Adipose tissue (tissue), 3 donors: ENCODE results near the gene IL36A. TPM values are rescaled to one million over a fixed set of nuclear protein-coding genes. Genes with fewer than 3 reads are reported as not detected.

Experiments
- H3K27ac ChIP-seq: one replicate; pipeline ENCODE4 v1.5.1; 2013; ENCODE audit warnings: low read depth, low read length
- WGBS, 3 donors: extraction: QIAGEN DNeasy Blood & Tissue Kit; methylation state at CpG; one replicate each; pipeline ENCODE4 v1.1.7; 2013; 5-methylcytosine and 5-hydroxymethylcytosine counted together
- polyA plus RNA-seq, 3 donors: library from polyadenylated mRNA; stranded (reverse); fragments of 200-250 nt; gene quantifications; one replicate each; pipeline ENCODE4 v1.2.3, GENCODE V29; 2013
- donor health status: healthy with polysubstance abuse.
- donor health status: Bipolar disorder and iron deficiency.
- donor health status: healthy.

IL36A gene
- under 1 TPM in 1 of 3 donors, not detected in 2; 0.45 TPM for polyA plus RNA-seq

DNA sequence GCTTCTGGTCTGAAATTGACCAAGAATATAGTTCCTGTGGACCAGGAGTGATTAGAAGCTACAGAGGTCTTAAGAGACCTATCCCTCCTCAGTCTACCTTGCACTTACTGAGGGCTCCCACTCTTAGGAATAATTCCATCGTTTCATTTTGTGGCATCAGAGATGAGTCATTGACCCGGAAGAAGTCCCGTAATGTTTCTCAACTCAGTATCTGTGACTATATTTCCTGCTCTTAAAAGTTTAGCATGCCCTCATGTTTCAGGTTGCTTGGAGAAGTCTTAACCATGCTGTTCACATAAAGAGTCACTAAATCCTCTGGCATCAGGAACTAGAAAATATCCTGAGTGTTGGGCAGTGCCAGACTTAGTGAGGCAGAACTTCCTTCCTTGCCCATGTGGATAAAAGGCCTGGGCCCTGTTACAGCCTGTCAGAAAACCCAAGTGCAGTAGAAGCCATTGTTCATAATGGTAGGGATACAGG lies at the start of gene IL36A:
IL36A (plus strand) TSS at position 430 of the 480 bp plus-strand sequence. CDS start 413 bp downstream, outside the sequence.
- H3K27ac ChIP-seq: no peak within 1 kb of the TSS
- WGBS, 3 donors: 82 to 87% (median 82%) methylated on average over 3 of the region's 3 CpGs

DNA sequence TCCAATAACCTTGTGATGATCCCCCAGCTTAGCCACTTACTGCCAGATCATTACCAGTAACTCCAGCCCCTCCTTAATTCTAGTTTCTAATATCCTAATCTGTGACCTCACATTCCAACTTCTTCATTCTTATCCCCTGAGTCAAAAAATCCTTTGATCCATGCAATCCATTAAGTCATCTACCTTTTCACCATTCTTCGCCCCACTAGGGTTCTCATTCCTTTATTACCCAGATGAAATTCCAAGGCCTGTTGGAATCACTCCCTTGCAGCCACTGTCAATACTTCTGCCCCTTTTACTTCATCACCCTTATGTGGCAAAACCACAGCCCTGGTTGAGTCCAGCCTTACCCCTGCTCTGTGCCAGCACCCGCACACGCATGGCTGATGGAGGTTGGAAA lies 47.7 kb upstream of the IL36A start:
- no peak overlapping the region for H3K27ac ChIP-seq
- 95 to 97% (median 96%) methylated on average over 3 of the region's 3 CpGs for WGBS, 3 donors

- H3K27ac ChIP-seq: no peak overlapping the region
- WGBS, 3 donors: 29 to 57% (median 36%) methylated on average over 9 of the region's 9 CpGs
Measured at GRCh38 chr2:112958428-112959108, 46.7 kb upstream of the IL36A start.

- no peak overlapping the region for H3K27ac ChIP-seq
- 63 to 69% (median 68%) methylated on average over 14 of the region's 14 CpGs for WGBS, 3 donors
Measured at GRCh38 chr2:112959109-112959812, 46.0 kb upstream of the IL36A start.

DNA sequence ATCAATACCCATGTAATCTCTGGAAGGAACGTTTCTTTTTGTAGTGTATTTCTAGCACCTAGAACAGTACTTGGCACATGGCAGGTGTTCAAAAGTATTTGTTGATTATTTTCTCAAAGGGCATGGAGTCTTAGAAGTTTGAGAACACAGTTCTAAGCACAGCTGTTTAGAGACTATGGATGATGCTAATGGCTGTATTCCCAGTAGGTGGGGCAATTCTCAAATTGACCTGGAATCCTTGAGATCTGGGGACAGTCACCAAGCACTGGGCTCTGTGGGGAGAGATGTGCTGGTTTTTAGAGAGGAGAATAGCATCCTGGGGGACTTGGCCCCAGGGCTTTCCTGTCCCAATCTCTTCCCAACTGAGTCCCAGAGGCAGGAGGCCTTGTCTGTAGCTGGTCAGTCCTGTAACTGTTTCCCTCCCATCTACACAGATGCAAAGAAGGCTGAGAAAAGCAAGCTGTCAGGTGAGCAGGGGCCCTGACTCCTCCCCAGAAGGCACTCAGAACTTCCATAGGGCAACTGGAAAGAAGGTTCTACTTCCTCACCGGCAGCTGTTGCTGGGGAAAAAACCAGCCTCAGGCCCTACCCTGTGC lies 44.9 kb upstream of the IL36A start:
- WGBS, 3 donors: 43 to 75% (median 59%) methylated on average over 2 of the region's 2 CpGs
- no peak overlapping the region for H3K27ac ChIP-seq

GRCh38 chr2:112962308-112963175 lies 42.7 kb upstream of the IL36A start:
- no peak overlapping the region for H3K27ac ChIP-seq
- 75 to 81% (median 78%) methylated on average over 3 of the region's 3 CpGs for WGBS, 3 donors

GRCh38 chr2:112967023-112967422 lies 38.2 kb upstream of the IL36A start:
- H3K27ac ChIP-seq: no peak overlapping the region
- 67 to 90% (median 87%) methylated on average over 2 of the region's 2 CpGs for WGBS, 3 donors

DNA sequence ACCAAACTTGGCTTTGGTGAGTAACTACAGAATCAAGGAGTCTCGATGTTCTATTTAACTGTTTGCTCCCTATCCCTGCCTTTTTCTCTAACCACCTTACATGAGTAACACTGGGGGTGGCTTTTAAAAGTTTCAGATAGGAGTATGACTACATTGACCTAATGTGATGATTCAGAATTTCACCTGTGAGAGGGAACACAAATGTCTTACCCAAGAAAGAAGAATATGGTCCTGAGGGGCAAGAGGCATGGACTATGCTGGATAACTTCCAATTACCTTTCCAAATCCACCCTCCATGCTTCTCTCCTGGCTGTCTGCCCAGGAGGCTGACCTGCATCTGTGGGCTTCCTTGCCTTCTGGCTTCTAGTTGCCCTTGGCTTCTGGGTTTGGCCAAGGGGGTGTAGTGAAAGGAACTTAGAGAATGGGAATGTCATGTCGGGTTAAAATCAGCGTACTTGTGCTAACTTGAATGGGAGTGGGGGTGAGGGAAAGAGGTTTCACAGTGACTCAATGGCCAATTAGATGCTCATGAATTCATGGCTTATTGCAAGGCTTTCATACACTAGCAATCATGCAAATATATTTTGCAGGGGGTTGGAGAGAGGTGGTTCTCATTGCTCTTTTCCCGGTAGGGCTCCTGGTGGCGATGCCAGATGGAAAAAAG lies 32.7 kb upstream of the IL36A start:
- 90 to 95% (median 95%) methylated on average over 5 of the region's 5 CpGs for WGBS, 3 donors
- H3K27ac ChIP-seq: no peak overlapping the region

GRCh38 chr2:112973156-112973555 lies 32.1 kb upstream of the IL36A start:
- 21 to 79% (median 35%) methylated on average over 2 of the region's 2 CpGs for WGBS, 3 donors
- H3K27ac ChIP-seq: no peak overlapping the region

DNA sequence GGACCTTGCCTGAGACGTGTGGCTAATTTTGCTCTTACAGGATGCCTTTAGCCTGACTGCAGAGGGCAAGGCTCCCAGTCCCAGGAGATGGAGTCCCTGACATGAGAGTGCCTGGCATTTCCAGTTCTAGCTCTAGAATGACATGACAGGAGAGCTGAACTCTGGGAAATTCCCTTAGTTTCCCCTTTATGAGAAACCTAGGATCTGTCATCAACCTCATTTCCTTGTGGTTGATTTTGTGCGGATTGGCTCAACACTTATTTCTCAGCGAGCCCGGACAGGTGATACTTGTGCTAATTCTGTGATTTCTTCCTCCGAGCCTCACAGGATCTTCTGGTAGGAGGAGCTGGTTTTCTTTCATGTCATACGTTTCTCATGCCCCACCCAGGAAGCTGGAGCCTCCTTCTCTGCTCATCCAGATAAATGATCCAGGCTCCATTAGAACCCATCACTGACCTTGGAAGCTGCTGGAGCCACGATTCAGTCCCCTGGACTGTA lies 27.7 kb upstream of the IL36A start, which contains the start of gene IL36G:
IL36G (plus strand) TSS at position 448 of the 498 bp plus-strand sequence. CDS start 633 bp downstream, outside the sequence.
- H3K27ac ChIP-seq: no peak within 1 kb of the TSS
- 66 to 74% (median 73%) methylated on average over 7 of the region's 7 CpGs for WGBS, 3 donors

GRCh38 chr2:112979731-112980130 lies 25.5 kb upstream of the IL36A start:
- no peak overlapping the region for H3K27ac ChIP-seq
- 90 to 95% (median 91%) methylated on average over 1 of the region's 1 CpG for WGBS, 3 donors

- no peak overlapping the region for H3K27ac ChIP-seq
- WGBS, 3 donors: 38 to 45% (median 39%) methylated on average over 1 of the region's 1 CpG
Measured at GRCh38 chr2:112980537-112980936, 24.7 kb upstream of the IL36A start.

DNA sequence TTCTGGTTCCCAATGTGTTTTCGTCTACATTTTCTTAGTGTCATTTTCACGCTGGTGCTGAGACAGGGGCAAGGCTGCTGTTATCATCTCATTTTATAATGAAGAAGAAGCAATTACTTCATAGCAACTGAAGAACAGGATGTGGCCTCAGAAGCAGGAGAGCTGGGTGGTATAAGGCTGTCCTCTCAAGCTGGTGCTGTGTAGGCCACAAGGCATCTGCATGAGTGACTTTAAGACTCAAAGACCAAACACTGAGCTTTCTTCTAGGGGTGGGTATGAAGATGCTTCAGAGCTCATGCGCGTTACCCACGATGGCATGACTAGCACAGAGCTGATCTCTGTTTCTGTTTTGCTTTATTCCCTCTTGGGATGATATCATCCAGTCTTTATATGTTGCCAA lies 20.2 kb upstream of the IL36A start:
- 78 to 91% (median 83%) methylated on average over 5 of the region's 5 CpGs for WGBS, 3 donors
- H3K27ac ChIP-seq: no peak overlapping the region

DNA sequence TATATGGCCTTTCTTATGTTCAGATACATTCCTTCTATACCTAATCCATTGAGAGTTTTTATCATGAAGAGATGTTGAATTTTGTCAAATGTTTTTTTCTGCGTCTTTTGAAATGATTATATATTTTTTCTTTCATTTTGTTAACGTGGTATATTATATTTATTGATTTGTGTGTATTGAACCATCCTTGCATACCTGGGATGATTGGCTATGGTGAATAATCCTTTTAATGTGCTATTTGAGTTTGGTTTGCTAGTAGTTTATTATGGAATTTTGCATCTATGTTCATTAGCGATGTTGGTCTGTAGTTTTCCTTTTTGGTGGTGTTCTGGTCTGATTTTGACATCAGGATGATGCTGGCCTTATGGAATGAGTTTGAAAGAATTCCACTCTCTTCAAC lies 15.6 kb upstream of the IL36A start:
- WGBS, 3 donors: 74 to 83% (median 77%) methylated on average over 3 of the region's 3 CpGs

GRCh38 chr2:112993831-112994230 lies 11.4 kb upstream of the IL36A start:
- H3K27ac ChIP-seq: no peak overlapping the region

More for the DNA sequence above, 15.6 kb upstream of the IL36A start:
- no peak overlapping the region for H3K27ac ChIP-seq

DNA sequence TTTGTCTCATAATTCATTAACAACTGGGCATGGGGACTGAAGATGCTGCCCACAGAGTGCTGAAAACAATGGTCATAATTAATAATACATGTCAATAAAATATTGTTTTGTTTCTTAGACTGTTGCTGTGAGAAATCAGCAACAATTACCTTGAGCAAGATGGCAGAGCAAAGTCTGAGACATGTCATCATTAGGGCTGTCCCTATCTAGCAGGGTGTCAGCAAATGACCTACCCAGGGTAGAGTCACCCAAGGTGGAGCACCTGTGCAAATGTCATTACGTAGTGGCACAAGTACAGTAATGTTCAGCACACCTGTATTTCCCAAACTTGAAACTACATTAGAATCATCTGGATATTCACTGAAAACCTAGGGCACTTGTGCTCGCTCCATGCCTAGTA lies 10.6 kb upstream of the IL36A start:
- H3K27ac ChIP-seq: no peak overlapping the region
- WGBS, 3 donors: 88 to 91% (median 91%) methylated on average over 2 of the region's 2 CpGs

GRCh38 chr2:112995346-112995920 lies 9.8 kb upstream of the IL36A start:
- H3K27ac ChIP-seq: no peak overlapping the region
- 86 to 90% (median 89%) methylated on average over 14 of the region's 14 CpGs for WGBS, 3 donors
